Mammary epithelial cell (primary cell): ENCODE measurements around the gene ZDHHC12.

Experiments used
- EZH2 ChIP-seq: IDR thresholded peaks from 2 replicates; pipeline ENCODE4 v1.6.1; 2012; ENCODE audit warnings: low read length, inconsistent platforms, borderline replicate concordance
- TF ChIP-seq, protein P1 (sequence below), 2 donors: IDR thresholded peaks in 1 of 2; conservative IDR thresholded peaks in 1 of 2; 2 replicates each; pipeline ENCODE4 v1.5.1; 2011 to 2012; ENCODE audit warnings: inconsistent platforms in 2 of 2, low read length in 2 of 2, mild to moderate bottlenecking in 2 of 2, control low read depth in 1 of 2, low read depth in 1 of 2; ENCODE audit not compliant: insufficient read depth in 1 of 2; ENCODE audit errors: extremely low read depth in 1 of 2

DNA sequence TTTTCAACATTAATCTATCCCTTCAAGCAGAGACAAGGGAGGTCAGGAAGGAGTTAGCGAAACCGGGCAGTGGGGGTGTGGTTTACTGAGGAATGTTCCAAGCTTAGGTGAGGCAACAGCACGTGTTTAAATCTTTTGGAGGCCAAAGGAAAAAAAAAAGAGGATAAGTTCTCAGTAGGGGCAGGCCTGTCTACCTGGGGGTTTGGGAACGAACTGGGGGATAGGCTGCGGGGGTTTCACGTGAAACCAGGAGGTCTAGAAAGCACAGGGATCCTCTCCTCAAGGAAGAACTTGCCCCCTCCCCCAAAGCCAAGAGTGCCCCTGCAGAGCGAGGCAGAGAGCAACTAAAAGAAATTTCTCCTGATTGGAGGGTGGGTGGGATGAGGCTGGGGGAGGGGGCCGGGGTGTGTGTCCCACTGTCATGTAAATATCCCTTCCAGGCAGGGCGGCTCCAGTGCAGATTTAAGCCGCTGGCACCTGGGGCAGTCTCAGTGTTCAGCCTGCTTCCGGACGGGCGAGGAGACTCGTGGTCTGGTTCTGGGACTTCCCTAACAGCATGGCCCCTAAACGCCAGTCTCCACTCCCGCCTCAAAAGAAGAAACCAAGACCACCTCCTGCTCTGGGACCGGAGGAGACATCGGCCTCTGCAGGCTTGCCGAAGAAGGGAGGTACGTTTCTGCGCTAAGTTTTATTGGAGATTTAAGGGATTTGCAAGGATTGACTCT is 40.4 kb downstream of the ZDHHC12 start:
- no peak for TF ChIP-seq EZH2
- TF ChIP-seq, protein P1, sequence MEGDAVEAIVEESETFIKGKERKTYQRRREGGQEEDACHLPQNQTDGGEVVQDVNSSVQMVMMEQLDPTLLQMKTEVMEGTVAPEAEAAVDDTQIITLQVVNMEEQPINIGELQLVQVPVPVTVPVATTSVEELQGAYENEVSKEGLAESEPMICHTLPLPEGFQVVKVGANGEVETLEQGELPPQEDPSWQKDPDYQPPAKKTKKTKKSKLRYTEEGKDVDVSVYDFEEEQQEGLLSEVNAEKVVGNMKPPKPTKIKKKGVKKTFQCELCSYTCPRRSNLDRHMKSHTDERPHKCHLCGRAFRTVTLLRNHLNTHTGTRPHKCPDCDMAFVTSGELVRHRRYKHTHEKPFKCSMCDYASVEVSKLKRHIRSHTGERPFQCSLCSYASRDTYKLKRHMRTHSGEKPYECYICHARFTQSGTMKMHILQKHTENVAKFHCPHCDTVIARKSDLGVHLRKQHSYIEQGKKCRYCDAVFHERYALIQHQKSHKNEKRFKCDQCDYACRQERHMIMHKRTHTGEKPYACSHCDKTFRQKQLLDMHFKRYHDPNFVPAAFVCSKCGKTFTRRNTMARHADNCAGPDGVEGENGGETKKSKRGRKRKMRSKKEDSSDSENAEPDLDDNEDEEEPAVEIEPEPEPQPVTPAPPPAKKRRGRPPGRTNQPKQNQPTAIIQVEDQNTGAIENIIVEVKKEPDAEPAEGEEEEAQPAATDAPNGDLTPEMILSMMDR (conservative IDR thresholded peaks at IDR 0.05 in 1 of 2, IDR thresholded peaks at IDR 0.05 in 1 of 2; ENCODE audit: extremely low read depth in 1 of 2, insufficient read depth in 1 of 2, low read depth in 1 of 2, low read length in 2 of 2), result no peak
